Skeletal muscle tissue (tissue), 4 donors: ENCODE data around the gene PTS. TPM values are rescaled to one million over a fixed set of nuclear protein-coding genes. Genes with fewer than 3 reads are reported as not detected.
"Not testable (repeated sequence)": the region's sequence is repeated elsewhere in the genome, so short reads cannot be mapped to it uniquely, and the experiment has no call there.

Source experiments
- H3K27ac ChIP-seq: one replicate; pipeline ENCODE4 v1.7.0; 2013; ENCODE audit warnings: mild to moderate bottlenecking, low read depth, low read length, inconsistent platforms
- H3K27me3 ChIP-seq, 3 donors: one replicate each; pipeline ENCODE4 v1.7.0; 2013; ENCODE audit warnings: low read length in 3 of 3; ENCODE audit not compliant: control insufficient read depth in 3 of 3, insufficient read depth in 3 of 3
- H3K36me3 ChIP-seq, 3 donors: one replicate each; pipeline ENCODE4 v1.7.0; 2013; ENCODE audit warnings: low read length in 3 of 3; ENCODE audit not compliant: control insufficient read depth in 3 of 3, insufficient read depth in 3 of 3
- H3K4me1 ChIP-seq, 3 donors: one replicate each; pipeline ENCODE4 v1.7.0; 2013; ENCODE audit warnings: low read length in 3 of 3, mild to moderate bottlenecking in 3 of 3; ENCODE audit not compliant: control insufficient read depth in 3 of 3, insufficient read depth in 3 of 3
- H3K4me3 ChIP-seq, 3 donors: one replicate each; pipeline ENCODE4 v1.7.0; 2013; ENCODE audit warnings: low read length in 3 of 3
- H3K9ac ChIP-seq, 3 donors: one replicate each; pipeline ENCODE4 v1.7.0; 2013; ENCODE audit warnings: low read length in 3 of 3, mild to moderate bottlenecking in 3 of 3, moderate library complexity in 2 of 3, low read depth in 1 of 3
- H3K9me3 ChIP-seq, 3 donors: one replicate each; pipeline ENCODE4 v1.7.0; 2013; ENCODE audit warnings: low read length in 3 of 3; ENCODE audit not compliant: control insufficient read depth in 3 of 3
- total RNA-seq: library from RNA; depleted of rRNA; stranded (reverse); fragments of >200 nt; gene quantifications from one replicate; pipeline ENCODE4 v1.2.3, GENCODE V29; 2014
- donor health status: Osteomylitis.

Gene PTS
- total RNA-seq, result 13.0 TPM

DNA sequence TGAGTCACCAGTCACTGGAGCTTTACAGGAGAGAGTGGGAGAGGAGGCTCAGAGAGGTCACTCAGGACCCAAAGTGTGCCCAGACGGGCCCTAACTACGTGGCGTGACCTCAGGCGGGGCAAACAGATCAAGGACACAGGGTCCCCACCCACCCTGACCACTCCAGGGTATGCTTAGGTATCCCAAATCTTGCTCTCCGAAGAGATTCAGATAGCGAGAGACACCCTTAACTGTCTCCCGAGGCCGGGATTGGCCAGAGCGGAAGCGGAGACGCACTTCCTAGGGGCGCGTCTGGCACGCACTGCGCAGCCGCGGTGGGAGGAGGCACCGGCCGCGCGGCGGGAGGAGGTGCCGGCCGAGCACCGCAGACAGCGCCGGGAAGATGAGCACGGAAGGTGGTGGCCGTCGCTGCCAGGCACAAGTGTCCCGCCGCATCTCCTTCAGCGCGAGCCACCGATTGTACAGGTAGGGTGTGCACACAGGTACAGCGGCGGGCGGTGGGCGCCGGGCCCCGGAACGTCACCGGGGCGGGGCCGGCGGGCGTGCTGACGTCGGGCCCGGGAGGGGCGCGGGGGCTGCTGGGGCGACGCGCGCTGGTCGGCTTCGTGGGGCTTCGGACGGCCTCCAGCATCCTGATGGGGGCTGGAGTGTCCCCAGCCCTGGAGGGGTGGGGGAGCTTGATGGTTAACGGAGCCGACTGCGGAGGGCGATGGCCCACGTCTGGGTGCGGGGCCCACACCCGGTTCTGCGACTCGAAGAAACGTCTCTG lies at the start of gene PTS:
Gene PTS, plus strand, starts transcription at position 367 of the 769 bp plus-strand sequence. Its CDS starts 16 bp downstream, at position 383.
- Histone ChIP-seq H3K9me3 (no peaks in the 10 kb centered on the region), H3K4me3 (peak within 1 kb of the TSS; percentile 83 to 100 (median 99)), H3K36me3 (peaks cover 9 to 19% (median 18%) of the 10 kb centered on the region in 3 donors), H3K27ac (peak within 1 kb of the TSS; percentile 98), H3K27me3 (no peaks in the 10 kb centered on the region), H3K9ac (peak within 1 kb of the TSS; percentile 88 to 100 (median 99)), H3K4me1 (peaks cover 9 to 18% (median 10%) of the 10 kb centered on the region in 3 donors)

DNA sequence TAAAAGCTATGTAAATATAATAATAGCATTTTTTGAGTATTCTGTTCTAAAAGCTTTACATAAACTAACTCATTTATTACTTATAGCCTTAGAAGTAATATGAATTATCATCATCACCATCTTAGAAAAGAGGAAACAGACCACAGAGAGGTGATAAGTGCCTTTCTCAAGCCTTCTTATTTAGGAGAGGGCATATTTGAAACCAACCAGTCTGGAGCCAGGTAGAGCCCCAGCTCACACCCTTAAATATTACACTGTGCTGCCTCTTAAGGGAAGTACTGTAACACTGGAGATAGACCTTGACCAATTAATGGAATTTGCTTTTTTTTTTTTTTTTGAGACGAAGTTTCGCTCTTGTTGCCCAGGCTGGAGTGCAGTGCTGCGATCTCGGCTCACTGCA lies 48.6 kb upstream of the PTS start:
- Histone ChIP-seq H3K9me3 (no peaks in the 10 kb centered on the region), H3K4me3 (peak overlapping the region in 1 of 3 donors; percentile 30), H3K36me3 (peaks cover 0 to 3% (median 2%) of the 10 kb centered on the region in 3 donors), H3K4me1 (peaks cover 7 to 13% (median 7%) of the 10 kb centered on the region in 3 donors), H3K27ac (no peak overlapping the region), H3K27me3 (no peaks in the 10 kb centered on the region), H3K9ac (peak overlapping the region in 1 of 3 donors; percentile 61)

DNA sequence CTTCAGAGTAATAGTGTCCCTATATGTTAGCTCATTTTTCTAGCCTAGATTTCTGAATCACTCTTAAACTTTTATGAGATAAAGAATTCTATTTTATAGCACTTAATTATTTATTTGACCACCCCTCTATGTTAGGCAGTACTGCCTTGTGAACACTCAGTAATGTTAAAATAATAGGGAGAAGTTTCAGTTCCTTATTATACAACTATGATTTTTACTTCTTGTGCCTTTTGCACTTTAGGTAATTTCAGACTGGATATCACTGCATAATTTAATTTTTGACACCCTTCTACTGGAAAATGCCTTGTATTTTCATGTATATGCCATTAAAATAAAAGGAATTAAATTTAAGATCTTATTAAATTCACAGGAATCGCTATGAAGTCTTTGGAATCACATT lies 47.8 kb upstream of the PTS start:
- H3K4me3 ChIP-seq, result no peak overlapping the region

GRCh38 chr11:112178936-112179335 lies 47.3 kb upstream of the PTS start:
- H3K4me3 ChIP-seq, result no peak overlapping the region

More for the DNA sequence above, 47.8 kb upstream of the PTS start:
- no peaks in the 10 kb centered on the region for H3K27me3 ChIP-seq
- peaks cover 0 to 3% (median 2%) of the 10 kb centered on the region in 3 donors for H3K36me3 ChIP-seq
- no peak overlapping the region for H3K27ac ChIP-seq
- peaks cover 3 to 7% (median 6%) of the 10 kb centered on the region in 3 donors for H3K4me1 ChIP-seq
- no peak overlapping the region for H3K9ac ChIP-seq
- no peaks in the 10 kb centered on the region for H3K9me3 ChIP-seq

DNA sequence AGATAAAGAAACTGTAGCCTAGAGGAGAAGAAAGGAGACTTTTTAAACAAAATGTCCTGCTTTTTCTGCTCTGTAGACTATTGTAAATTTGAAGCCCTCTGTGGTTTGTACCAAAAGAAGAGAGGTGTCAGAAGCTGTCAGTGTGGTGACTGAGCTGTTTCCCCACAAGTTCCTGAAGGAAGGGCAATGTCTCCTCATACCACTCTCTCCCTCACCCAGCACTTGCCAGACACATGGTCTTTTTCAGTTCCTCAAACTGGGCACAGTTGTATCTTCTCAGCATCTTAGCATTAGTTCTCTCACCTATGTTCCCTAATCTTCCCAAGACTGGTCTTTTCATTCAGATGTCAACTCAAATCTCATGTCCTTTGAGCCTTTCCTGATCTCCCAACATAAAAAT lies 46.6 kb upstream of the PTS start:
- Histone ChIP-seq H3K9me3 (no peaks in the 10 kb centered on the region), H3K4me3 (no peak overlapping the region), H3K27me3 (no peaks in the 10 kb centered on the region), H3K36me3 (peaks cover 0 to 3% (median 2%) of the 10 kb centered on the region in 3 donors), H3K4me1 (peaks cover 3 to 7% (median 6%) of the 10 kb centered on the region in 3 donors), H3K27ac (no peak overlapping the region), H3K9ac (peak overlapping the region in 1 of 3 donors; percentile 5)

More at GRCh38 chr11:112178936-112179335, 47.3 kb upstream of the PTS start:
- Histone ChIP-seq H3K27me3 (no peaks in the 10 kb centered on the region), H3K27ac (no peak overlapping the region), H3K36me3 (peaks cover 0 to 3% (median 2%) of the 10 kb centered on the region in 3 donors), H3K4me1 (peaks cover 3 to 7% (median 6%) of the 10 kb centered on the region in 3 donors), H3K9me3 (no peaks in the 10 kb centered on the region), H3K9ac (no peak overlapping the region)

DNA sequence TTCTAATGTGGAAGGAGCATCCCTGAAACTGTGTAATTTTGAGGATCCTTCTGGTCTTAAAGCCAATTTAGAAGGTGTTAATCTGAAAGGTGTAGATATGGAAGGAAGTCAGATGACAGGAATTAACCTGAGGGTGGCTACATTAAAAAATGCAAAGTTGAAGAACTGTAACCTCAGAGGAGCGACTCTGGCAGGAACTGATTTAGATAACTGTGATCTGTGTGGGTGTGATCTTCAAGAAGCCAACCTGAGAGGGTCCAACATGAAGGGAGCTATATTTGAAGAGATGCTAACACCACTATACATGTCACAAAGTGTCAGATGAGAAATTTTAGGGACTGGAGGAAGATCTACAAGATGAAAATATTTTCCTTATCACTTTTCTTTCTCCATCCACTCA lies 43.4 kb upstream of the PTS start:
- no peak overlapping the region for H3K9ac ChIP-seq
- H3K36me3 ChIP-seq, result peaks cover 0 to 3% (median 2%) of the 10 kb centered on the region in 3 donors
- peaks cover 8 to 10% (median 8%) of the 10 kb centered on the region in 3 donors for H3K4me1 ChIP-seq
- no peak overlapping the region for H3K27ac ChIP-seq
- H3K27me3 ChIP-seq, result no peaks in the 10 kb centered on the region
- no peak overlapping the region for H3K4me3 ChIP-seq
- H3K9me3 ChIP-seq, result no peaks in the 10 kb centered on the region

DNA sequence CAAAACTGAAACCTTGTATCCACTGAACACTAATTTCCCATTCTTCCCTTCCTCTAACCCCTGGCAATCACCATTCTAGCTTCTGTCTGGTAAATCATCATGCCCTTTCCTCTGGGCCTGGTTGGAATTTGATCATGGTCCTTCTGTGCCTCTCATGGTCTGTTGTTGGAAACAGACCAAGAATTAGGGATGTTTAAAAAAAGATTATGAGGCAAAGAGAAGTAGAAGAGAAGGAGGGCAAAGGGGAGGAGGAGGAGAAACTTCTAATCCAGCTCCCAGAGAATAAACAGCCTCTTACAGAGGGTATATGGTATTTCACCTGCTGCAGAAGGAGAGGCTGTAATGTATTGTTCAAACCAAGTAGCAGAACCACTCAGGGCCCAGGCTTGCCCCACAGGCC lies 40.3 kb upstream of the PTS start:
- peak overlapping the region in 2 of 3 donors; percentile 3 to 43 for H3K9ac ChIP-seq
- H3K4me3 ChIP-seq, result no peak overlapping the region
- H3K27me3 ChIP-seq, result no peaks in the 10 kb centered on the region
- H3K9me3 ChIP-seq, result no peaks in the 10 kb centered on the region
- H3K27ac ChIP-seq, result peak overlapping the region; percentile 77
- no peaks in the 10 kb centered on the region for H3K36me3 ChIP-seq
- H3K4me1 ChIP-seq, result peaks cover 8 to 14% (median 10%) of the 10 kb centered on the region in 3 donors

DNA sequence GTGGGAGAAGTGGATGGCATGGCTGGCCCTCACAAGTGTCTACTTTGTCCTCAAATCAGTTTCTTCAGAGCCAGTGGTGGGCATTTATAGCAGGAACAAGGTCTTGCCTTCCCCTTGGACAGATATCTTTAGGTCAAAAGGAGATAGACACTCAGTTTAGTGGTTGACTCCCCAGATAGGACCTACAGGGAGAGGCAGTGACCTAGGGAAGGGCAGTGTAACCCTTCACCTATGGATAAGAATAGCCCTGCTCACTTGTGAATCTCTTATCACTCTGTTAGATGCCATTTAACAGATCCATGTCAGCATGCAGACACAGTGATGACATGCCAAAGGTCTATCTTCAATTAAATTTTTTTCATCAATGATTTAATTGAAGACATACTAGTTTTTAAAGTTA lies 39.9 kb upstream of the PTS start:
- Histone ChIP-seq H3K4me1 (peaks cover 8 to 14% (median 10%) of the 10 kb centered on the region in 3 donors), H3K9me3 (no peaks in the 10 kb centered on the region), H3K27ac (peak overlapping the region; percentile 77)

GRCh38 chr11:112195113-112195512 lies 31.1 kb upstream of the PTS start:
- H3K9ac ChIP-seq, H3K27ac ChIP-seq, H3K27me3 ChIP-seq, H3K9me3 ChIP-seq, H3K4me3 ChIP-seq, H3K4me1 ChIP-seq, H3K36me3 ChIP-seq: not testable (repeated sequence)

More for the DNA sequence above, 39.9 kb upstream of the PTS start:
- Histone ChIP-seq H3K9ac (peak overlapping the region in 2 of 3 donors; percentile 3 to 43), H3K4me3 (no peak overlapping the region), H3K27me3 (no peaks in the 10 kb centered on the region), H3K36me3 (no peaks in the 10 kb centered on the region)

DNA sequence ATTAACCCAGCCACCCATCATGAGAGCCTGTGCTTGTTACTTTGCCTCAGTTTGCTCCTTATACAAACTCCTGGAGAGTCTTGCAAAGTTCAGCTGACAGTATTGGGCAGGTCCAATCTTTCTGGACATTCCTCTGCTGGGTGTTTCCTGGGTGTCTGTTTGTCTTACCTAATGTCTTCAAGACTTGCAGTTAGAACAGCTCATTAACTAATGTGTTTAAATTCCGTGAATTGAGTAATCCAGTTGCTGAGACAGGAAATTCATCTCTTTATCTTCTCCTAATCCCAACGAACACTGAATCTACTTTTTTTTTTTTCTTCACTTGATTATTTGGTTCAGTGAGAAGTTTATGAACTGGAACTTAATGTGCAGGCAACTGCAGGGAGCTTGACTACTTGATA lies 30.3 kb upstream of the PTS start:
- H3K9me3 ChIP-seq, result no peaks in the 10 kb centered on the region
- H3K27ac ChIP-seq, result no peak overlapping the region
- no peak overlapping the region for H3K4me3 ChIP-seq
- H3K36me3 ChIP-seq, result peaks cover 0 to 3% (median 0%) of the 10 kb centered on the region in 3 donors
- no peaks in the 10 kb centered on the region for H3K27me3 ChIP-seq
- no peak overlapping the region for H3K9ac ChIP-seq
- peaks cover 0 to 3% (median 0%) of the 10 kb centered on the region in 3 donors for H3K4me1 ChIP-seq
